Esophagus (tissue), 2 donors: ENCODE results near the gene DOCK1. TPM values are rescaled to one million over a fixed set of nuclear protein-coding genes. Genes with fewer than 3 reads are reported as not detected.

Experiments
- H3K27ac ChIP-seq, 2 donors: one replicate each; pipeline ENCODE4 v1.5.1; 2013; ENCODE audit warnings: low read depth in 2 of 2, mild to moderate bottlenecking in 2 of 2, inconsistent platforms in 1 of 2, low read length in 1 of 2, moderate library complexity in 1 of 2
- H3K27me3 ChIP-seq, 2 donors: one replicate each; pipeline ENCODE4 v1.6.1; 2013; ENCODE audit warnings: low read length in 2 of 2, control low read depth in 1 of 2, mild to moderate bottlenecking in 1 of 2; ENCODE audit not compliant: insufficient read depth in 2 of 2, control insufficient read depth in 1 of 2
- H3K36me3 ChIP-seq, 2 donors: one replicate each; pipeline ENCODE4 v1.6.1; 2013; ENCODE audit warnings: low read length in 1 of 2; ENCODE audit not compliant: control insufficient read depth in 2 of 2, insufficient read depth in 2 of 2
- H3K4me1 ChIP-seq, 2 donors: one replicate each; pipeline ENCODE4 v1.6.1; 2013; ENCODE audit warnings: low read length in 1 of 2; ENCODE audit not compliant: control insufficient read depth in 2 of 2, insufficient read depth in 2 of 2
- H3K4me3 ChIP-seq, 2 donors: one replicate each; pipeline ENCODE4 v1.5.1; 2013; ENCODE audit warnings: low read length in 2 of 2, mild to moderate bottlenecking in 2 of 2, low read depth in 1 of 2, moderate library complexity in 1 of 2
- H3K9me3 ChIP-seq, 2 donors: one replicate each; pipeline ENCODE4 v1.6.1; 2013; ENCODE audit warnings: mild to moderate bottlenecking in 2 of 2, low read depth in 1 of 2, low read length in 1 of 2, moderate library complexity in 1 of 2; ENCODE audit not compliant: control insufficient read depth in 2 of 2, insufficient read depth in 1 of 2
- WGBS, 2 donors: extraction: QIAGEN DNeasy Blood & Tissue Kit; methylation state at CpG; one replicate each; pipeline ENCODE4 v1.1.7; 2013; 5-methylcytosine and 5-hydroxymethylcytosine counted together
- polyA plus RNA-seq, 2 donors: library from polyadenylated mRNA; stranded (reverse); fragments of 200-250 nt; gene quantifications; one replicate each; pipeline ENCODE4 v1.2.3, GENCODE V29; 2013
- donor health status: healthy with polysubstance abuse.
- donor health status: Bipolar disorder and iron deficiency.

DOCK1 gene
- polyA plus RNA-seq, 2 donors: 11.4 to 17.5 TPM

GRCh38 chr10:127250031-127250430 lies 344.8 kb downstream of the DOCK1 start:
- no peaks in the 10 kb centered on the region for H3K4me1 ChIP-seq
- H3K27ac ChIP-seq: no peak overlapping the region
- H3K4me3 ChIP-seq: no peak overlapping the region
- H3K9me3 ChIP-seq: no peaks in the 10 kb centered on the region
- H3K27me3 ChIP-seq: no peaks in the 10 kb centered on the region
- H3K36me3 ChIP-seq: peaks cover 3 to 4% of the 10 kb centered on the region in 2 donors
- 68 to 83% methylated on average over 5 of the region's 5 CpGs for WGBS, 2 donors

- no peaks in the 10 kb centered on the region for H3K27me3 ChIP-seq
- peaks cover 3 to 8% of the 10 kb centered on the region in 2 donors for H3K36me3 ChIP-seq
- no peak overlapping the region for H3K4me3 ChIP-seq
- WGBS, 2 donors: 93 to 95% methylated on average over 6 of the region's 6 CpGs
- H3K9me3 ChIP-seq: no peaks in the 10 kb centered on the region
- no peak overlapping the region for H3K27ac ChIP-seq
- H3K4me1 ChIP-seq: no peaks in the 10 kb centered on the region
Observed at GRCh38 chr10:127252818-127253217, 347.6 kb downstream of the DOCK1 start.

- peaks cover 0 to 8% of the 10 kb centered on the region in 2 donors for H3K36me3 ChIP-seq
- H3K4me3 ChIP-seq: no peak overlapping the region
- no peaks in the 10 kb centered on the region for H3K27me3 ChIP-seq
- H3K9me3 ChIP-seq: no peaks in the 10 kb centered on the region
- no peaks in the 10 kb centered on the region for H3K4me1 ChIP-seq
- 25 to 59% methylated on average over 3 of the region's 3 CpGs for WGBS, 2 donors
- H3K27ac ChIP-seq: no peak overlapping the region
Observed at GRCh38 chr10:127254276-127254675, 349.0 kb downstream of the DOCK1 start.

GRCh38 chr10:127257395-127257794 lies 352.2 kb downstream of the DOCK1 start:
- WGBS, 2 donors: 77 to 80% methylated on average over 8 of the region's 8 CpGs
- Histone ChIP-seq H3K9me3 (peaks cover 0 to 10% of the 10 kb centered on the region in 2 donors), H3K4me1 (no peaks in the 10 kb centered on the region), H3K27ac (no peak overlapping the region), H3K36me3 (peaks cover 0 to 14% of the 10 kb centered on the region in 2 donors), H3K27me3 (no peaks in the 10 kb centered on the region), H3K4me3 (no peak overlapping the region)

GRCh38 chr10:127259347-127259746 lies 354.1 kb downstream of the DOCK1 start:
- no peaks in the 10 kb centered on the region for H3K4me1 ChIP-seq
- H3K36me3 ChIP-seq: peaks cover 0 to 17% of the 10 kb centered on the region in 2 donors
- H3K27me3 ChIP-seq: no peaks in the 10 kb centered on the region
- H3K27ac ChIP-seq: no peak overlapping the region
- 91 to 92% methylated on average over 11 of the region's 11 CpGs for WGBS, 2 donors
- H3K9me3 ChIP-seq: peaks cover 0 to 10% of the 10 kb centered on the region in 2 donors
- H3K4me3 ChIP-seq: no peak overlapping the region

GRCh38 chr10:127262606-127263005 lies 357.4 kb downstream of the DOCK1 start:
- H3K36me3 ChIP-seq: peaks cover 0 to 15% of the 10 kb centered on the region in 2 donors
- H3K27me3 ChIP-seq: no peaks in the 10 kb centered on the region
- H3K9me3 ChIP-seq: peaks cover 0 to 10% of the 10 kb centered on the region in 2 donors
- H3K27ac ChIP-seq: no peak overlapping the region
- no peaks in the 10 kb centered on the region for H3K4me1 ChIP-seq
- WGBS, 2 donors: 95 to 97% methylated on average over 7 of the region's 7 CpGs
- H3K4me3 ChIP-seq: no peak overlapping the region

- peaks cover 0 to 10% of the 10 kb centered on the region in 2 donors for H3K9me3 ChIP-seq
- no peaks in the 10 kb centered on the region for H3K4me1 ChIP-seq
- no peaks in the 10 kb centered on the region for H3K27me3 ChIP-seq
- H3K36me3 ChIP-seq: peaks cover 0 to 10% of the 10 kb centered on the region in 2 donors
- no peak overlapping the region for H3K27ac ChIP-seq
- no peak overlapping the region for H3K4me3 ChIP-seq
- 72 to 75% methylated on average over 3 of the region's 3 CpGs for WGBS, 2 donors
Observed at GRCh38 chr10:127265288-127265687, 360.1 kb downstream of the DOCK1 start.

GRCh38 chr10:127266431-127266830 lies 361.2 kb downstream of the DOCK1 start:
- 83 to 98% methylated on average over 2 of the region's 2 CpGs for WGBS, 2 donors
- Histone ChIP-seq H3K27ac (no peak overlapping the region), H3K9me3 (peaks cover 0 to 5% of the 10 kb centered on the region in 2 donors), H3K36me3 (peaks cover 0 to 4% of the 10 kb centered on the region in 2 donors), H3K4me3 (no peak overlapping the region), H3K27me3 (no peaks in the 10 kb centered on the region), H3K4me1 (no peaks in the 10 kb centered on the region)

- H3K27ac ChIP-seq: no peak overlapping the region
- no peaks in the 10 kb centered on the region for H3K4me1 ChIP-seq
- H3K27me3 ChIP-seq: no peaks in the 10 kb centered on the region
- H3K9me3 ChIP-seq: no peaks in the 10 kb centered on the region
- no peak overlapping the region for H3K4me3 ChIP-seq
- 95 to 96% methylated on average over 12 of the region's 12 CpGs for WGBS, 2 donors
- H3K36me3 ChIP-seq: peaks cover 0 to 4% of the 10 kb centered on the region in 2 donors
Observed at GRCh38 chr10:127267442-127267841, 362.2 kb downstream of the DOCK1 start.

- Histone ChIP-seq H3K4me1 (no peaks in the 10 kb centered on the region), H3K27me3 (no peaks in the 10 kb centered on the region), H3K4me3 (no peak overlapping the region), H3K36me3 (peaks cover 0 to 2% of the 10 kb centered on the region in 2 donors), H3K27ac (no peak overlapping the region), H3K9me3 (no peaks in the 10 kb centered on the region)
- WGBS, 2 donors: 88 to 90% methylated on average over 4 of the region's 4 CpGs
Observed at GRCh38 chr10:127272076-127272475, 366.8 kb downstream of the DOCK1 start.
